G401 (cell line): ENCODE measurements around the gene LGALS1. TPM values are rescaled to one million over a fixed set of nuclear protein-coding genes. Genes with fewer than 3 reads are reported as not detected.
"Not testable (repeated sequence)": the region's sequence is repeated elsewhere in the genome, so short reads cannot be mapped to it uniquely, and the experiment has no call there.

Source experiments
- DNase-seq: peaks from one replicate; pipeline ENCODE4 v3.0.0-alpha.2; 2015; ENCODE audit warnings: low spot score
- in situ Hi-C: cut with HindIII; loops from 2 replicates; pipeline ENCODE4 v1.10.0; 2016; ENCODE audit warnings: low sequenced_read_pairs, mixed read lengths
- total RNA-seq: library from RNA; depleted of rRNA; stranded (reverse); fragments of >200 nt; shearing (Covaris generic); gene quantifications from 2 replicates; pipeline ENCODE4 v1.2.3, GENCODE V29; 2014; rRNA removed

Gene LGALS1
- total RNA-seq, 1 experiment from 2014 or later: 435 TPM

DNA sequence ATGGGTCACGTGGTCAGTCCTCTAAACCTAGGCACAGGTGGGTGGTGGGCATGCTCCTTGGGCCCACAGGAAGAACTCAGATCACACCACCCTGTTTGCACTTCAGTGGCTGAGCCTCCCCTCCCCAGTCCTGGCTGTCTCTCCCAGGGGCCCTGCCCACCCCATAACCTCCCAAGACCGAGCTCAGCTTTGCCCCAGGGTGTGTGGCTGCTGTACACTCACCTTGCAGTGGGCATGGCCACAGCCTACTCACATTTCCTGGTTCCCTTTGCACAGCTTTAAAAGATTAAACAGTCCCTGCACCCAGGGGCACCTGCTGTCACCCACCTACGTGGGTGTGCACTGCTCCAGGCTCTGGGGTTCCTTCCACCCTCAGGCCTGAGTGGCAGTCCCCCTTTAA lies 35.2 kb downstream of the LGALS1 start:
- in situ Hi-C loops: no loop called here
- DNase-seq: no peak

- DNase-seq: no peak
- in situ Hi-C loops: no loop called here
Measured at GRCh38 chr22:37711490-37711889, 36.1 kb downstream of the LGALS1 start.

- in situ Hi-C loops: no loop called here
Measured at GRCh38 chr22:37713761-37714160, 38.3 kb downstream of the LGALS1 start.

GRCh38 chr22:37714634-37715033 lies 39.2 kb downstream of the LGALS1 start:
- in situ Hi-C loops: no loop called here
- DNase-seq: no peak

More at GRCh38 chr22:37713761-37714160, 38.3 kb downstream of the LGALS1 start:
- no peak for DNase-seq

GRCh38 chr22:37715760-37716159 lies 40.3 kb downstream of the LGALS1 start:
- DNase-seq: no peak
- in situ Hi-C loops: no loop called here

DNA sequence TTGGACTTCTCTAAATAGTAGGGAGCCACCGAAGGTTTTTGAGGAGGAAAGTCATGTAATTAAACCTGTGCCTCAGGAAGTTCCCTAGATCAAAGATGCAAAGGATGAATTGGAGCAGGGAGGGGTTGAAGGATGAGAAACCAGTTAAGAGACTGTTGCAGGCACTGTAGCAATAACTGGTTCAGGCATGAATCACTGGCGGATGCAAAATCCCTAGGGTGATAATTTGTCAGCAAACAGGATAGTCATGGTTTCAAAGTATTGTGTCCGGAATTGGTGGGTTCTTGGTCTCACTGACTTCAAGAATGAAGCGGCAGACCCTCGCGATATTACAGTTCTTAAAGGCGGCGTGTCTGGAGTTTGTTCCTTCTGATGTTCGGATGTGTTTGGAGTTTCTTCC lies 41.3 kb downstream of the LGALS1 start:
- in situ Hi-C loops: no loop called here
- DNase-seq: no peak

GRCh38 chr22:37717235-37717634 lies 41.8 kb downstream of the LGALS1 start:
- in situ Hi-C loops, DNase-seq: not testable (repeated sequence)

DNA sequence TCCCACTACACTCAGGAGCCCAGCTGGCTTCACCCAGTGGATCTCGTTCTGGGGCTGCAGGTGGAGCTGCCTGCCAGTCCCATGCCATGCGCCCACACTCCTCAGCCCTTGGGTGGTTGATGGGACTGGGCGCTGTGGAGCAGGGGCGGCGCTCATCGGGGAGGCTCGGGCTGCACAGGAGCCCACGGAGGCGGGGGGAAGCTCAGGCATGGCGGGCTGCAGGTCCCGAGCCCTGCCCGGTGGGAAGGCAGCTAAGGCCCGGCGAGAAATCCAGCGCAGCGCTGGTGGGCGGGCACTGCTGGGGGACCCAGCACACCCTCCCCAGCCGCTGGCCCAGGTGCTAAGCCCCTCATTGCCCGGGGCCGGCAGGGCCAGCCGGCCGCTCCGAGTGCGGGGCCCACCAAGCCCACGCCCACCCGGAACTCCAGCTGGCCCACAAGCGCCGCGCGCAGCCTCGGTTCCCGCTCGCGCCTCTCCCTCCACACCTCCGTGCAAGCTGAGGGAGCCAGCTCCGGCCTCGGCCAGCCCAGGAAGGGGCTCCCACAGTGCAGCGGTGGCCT lies 42.4 kb downstream of the LGALS1 start:
- in situ Hi-C loops: not testable (repeated sequence)

GRCh38 chr22:37725551-37726240 lies 50.3 kb downstream of the LGALS1 start:
- in situ Hi-C loops: no loop called here
- DNase-seq: no peak

More for the DNA sequence above, 42.4 kb downstream of the LGALS1 start:
- not testable (repeated sequence) for DNase-seq

DNA sequence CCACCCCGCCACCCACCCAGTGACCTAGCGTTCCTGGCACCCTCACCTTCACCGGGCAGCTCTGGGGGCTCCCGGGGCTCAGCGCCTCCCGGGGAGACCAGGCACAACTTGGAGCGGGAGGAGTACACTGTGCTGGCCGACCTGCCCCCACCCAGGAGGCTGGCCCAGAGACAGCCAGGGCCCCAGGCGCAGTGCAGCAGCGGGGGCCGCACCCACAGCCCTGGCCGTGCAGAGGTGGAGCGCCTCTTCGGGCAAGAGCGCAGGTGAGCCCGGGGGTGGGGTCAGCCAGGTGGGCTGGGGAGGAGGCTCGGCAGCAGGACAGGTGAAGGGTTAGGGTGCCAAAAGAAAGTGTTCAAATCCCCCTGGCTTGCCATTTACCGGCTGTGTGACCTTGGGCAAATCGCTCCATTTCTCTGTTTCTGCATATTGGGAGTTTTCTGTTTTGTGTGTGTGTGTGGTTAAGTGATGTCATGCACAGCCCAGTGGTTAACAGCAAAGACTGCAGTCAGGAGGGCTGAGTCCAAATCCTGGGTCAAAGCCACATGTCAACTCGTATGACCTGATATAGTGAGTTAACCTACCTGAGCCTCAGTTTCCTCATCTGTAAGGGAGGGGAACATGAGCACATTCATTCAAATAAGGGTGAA lies 50.9 kb downstream of the LGALS1 start:
- in situ Hi-C loops: no loop called here
- DNase-seq: no peak

DNA sequence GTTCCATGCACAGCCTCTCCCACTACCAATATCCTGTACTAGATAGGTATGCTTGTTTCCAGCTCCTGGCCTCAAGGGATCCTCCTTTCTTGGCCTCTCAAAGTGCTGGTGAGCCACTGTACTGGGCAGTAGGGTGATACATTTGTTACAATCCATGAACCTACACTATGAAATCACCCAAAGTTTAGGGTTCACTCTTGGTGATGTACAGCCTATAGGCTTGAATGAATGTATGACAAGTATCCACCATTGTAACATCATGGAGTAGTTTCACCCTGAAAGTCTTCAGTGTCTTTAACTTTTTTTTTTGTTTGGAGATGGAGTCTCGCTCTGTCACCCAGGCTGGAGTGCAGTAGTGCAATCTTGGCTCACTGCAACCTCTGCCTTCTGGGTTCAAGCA lies 53.2 kb downstream of the LGALS1 start:
- DNase-seq: no peak
- in situ Hi-C loops: no loop called here

Other genes starting within 250 kb of the LGALS1 start
- under 0.01 TPM in 1 of 2 replicates, not detected in the other for gene ELFN2, start 248.2 kb upstream of the LGALS1 start, total RNA-seq
- gene MFNG, start 189.3 kb upstream of the LGALS1 start, total RNA-seq: 3.3 and 10.6 TPM in 2 replicates
- gene CARD10, start 156.2 kb upstream of the LGALS1 start, total RNA-seq: 18.3 and 26.0 TPM in 2 replicates
- 25.2 and 32.6 TPM in 2 replicates for gene CDC42EP1, start 115.2 kb upstream of the LGALS1 start, total RNA-seq
- gene LGALS2, start 95.5 kb upstream of the LGALS1 start, total RNA-seq: not detected in 2 replicates
- 42.0 and 42.5 TPM in 2 replicates for gene GGA1, start 66.8 kb upstream of the LGALS1 start, total RNA-seq
- 13.2 and 21.9 TPM in 2 replicates for gene SH3BP1, start 36.0 kb upstream of the LGALS1 start, total RNA-seq
- gene PDXP, start 16.9 kb upstream of the LGALS1 start, total RNA-seq: 49.0 and 62.3 TPM in 2 replicates
- 30.2 and 44.8 TPM in 2 replicates for gene NOL12, start 10.7 kb downstream of the LGALS1 start, total RNA-seq
- gene TRIOBP, start 21.4 kb downstream of the LGALS1 start, total RNA-seq: 80.9 and 98.8 TPM in 2 replicates
- gene GCAT, start 132.3 kb downstream of the LGALS1 start, total RNA-seq: 35.6 and 44.6 TPM in 2 replicates
- not detected in 2 replicates for gene GALR3, start 147.7 kb downstream of the LGALS1 start, total RNA-seq
- gene ANKRD54, start 168.7 kb downstream of the LGALS1 start, total RNA-seq: 41.7 and 46.3 TPM in 2 replicates
- 595 and 685 TPM in 2 replicates for gene EIF3L, start 173.8 kb downstream of the LGALS1 start, total RNA-seq
- gene MICALL1, start 230.7 kb downstream of the LGALS1 start, total RNA-seq: 20.4 and 27.6 TPM in 2 replicates